ENCODE data around the gene KIAA1217. TPM values are rescaled to one million over a fixed set of nuclear protein-coding genes. Genes with fewer than 3 reads are reported as not detected.

KIAA1217 gene
- polyA plus RNA-seq, 1 donor from 2014 or later, result 0.22 TPM

GRCh38 chr10:24574578-24575155 lies 365.7 kb downstream of the KIAA1217 start:
- Histone ChIP-seq H3K9me3 (ENCODE audit: low read length) (no peaks in the 10 kb centered on the region), H3K79me2 (replicated peaks; ENCODE audit: insufficient read depth, low read length) (no peaks in the 10 kb centered on the region), H4K20me1 (ENCODE audit: insufficient read depth) (no peaks in the 10 kb centered on the region), H3K4me3 (ENCODE audit: low read length) (no peak overlapping the region), H3K36me3 (ENCODE audit: insufficient read depth, low read length) (no peaks in the 10 kb centered on the region), H3K27ac (ENCODE audit: low read length) (no peak overlapping the region), H3K9ac (ENCODE audit: low read length) (no peak overlapping the region), H3F3A (ENCODE audit: insufficient read depth, low read length, poor library complexity, severe bottlenecking) (no peaks in the 10 kb centered on the region), H3K9me2 (ENCODE audit: insufficient read depth, low read length) (no peaks in the 10 kb centered on the region), H3K4me2 (ENCODE audit: low read length) (no peak overlapping the region), H2AFZ (ENCODE audit: low read depth, low read length) (no peak overlapping the region), H3K27me3 (ENCODE audit: insufficient read depth, low read depth, low read length) (no peaks in the 10 kb centered on the region)
- no peak for TF ChIP-seq POLR2AphosphoS5 (IDR thresholded peaks at IDR 0.05)
- TF ChIP-seq EZH2 (IDR thresholded peaks at IDR 0.05; ENCODE audit: borderline replicate concordance, insufficient read depth, low read length, poor library complexity, severe bottlenecking), result no peak
- no peak for TF ChIP-seq TAF1 (IDR thresholded peaks at IDR 0.05; ENCODE audit: low read depth)
- TF ChIP-seq EP300 (conservative IDR thresholded peaks at IDR 0.05; ENCODE audit: poor library complexity, severe bottlenecking), result no peak
- no peak for TF ChIP-seq MXI1 (conservative IDR thresholded peaks at IDR 0.05; ENCODE audit: poor library complexity, severe bottlenecking)
- TF ChIP-seq RAD21 (conservative IDR thresholded peaks at IDR 0.05), result no peak
- TF ChIP-seq REST (IDR thresholded peaks at IDR 0.05; ENCODE audit: borderline replicate concordance), result no peak
- no peak for TF ChIP-seq SMC3 (conservative IDR thresholded peaks at IDR 0.05; ENCODE audit: poor library complexity)
- TF ChIP-seq CTCF (IDR thresholded peaks at IDR 0.05; ENCODE audit: poor library complexity, severe bottlenecking), result no peak

- Histone ChIP-seq H3K9ac (ENCODE audit: low read length) (no peak overlapping the region), H4K20me1 (ENCODE audit: insufficient read depth) (no peaks in the 10 kb centered on the region), H3K36me3 (ENCODE audit: insufficient read depth, low read length) (no peaks in the 10 kb centered on the region), H3K4me2 (ENCODE audit: low read length) (no peak overlapping the region), H3K4me3 (ENCODE audit: low read length) (no peak overlapping the region), H3K79me2 (replicated peaks; ENCODE audit: insufficient read depth, low read length) (no peaks in the 10 kb centered on the region), H3K9me2 (ENCODE audit: insufficient read depth, low read length) (no peaks in the 10 kb centered on the region), H2AFZ (ENCODE audit: low read depth, low read length) (no peak overlapping the region), H3F3A (ENCODE audit: insufficient read depth, low read length, poor library complexity, severe bottlenecking) (no peaks in the 10 kb centered on the region), H3K27ac (ENCODE audit: low read length) (no peak overlapping the region), H3K9me3 (ENCODE audit: low read length) (no peaks in the 10 kb centered on the region), H3K27me3 (ENCODE audit: insufficient read depth, low read depth, low read length) (no peaks in the 10 kb centered on the region)
- no peak for TF ChIP-seq EP300 (conservative IDR thresholded peaks at IDR 0.05; ENCODE audit: poor library complexity, severe bottlenecking)
Observed at GRCh38 chr10:24575481-24576002, 366.6 kb downstream of the KIAA1217 start.
